LHCN-M2 (cell line): Measurements from ENCODE around the gene CDKL1. TPM values are rescaled to one million over a fixed set of nuclear protein-coding genes. Genes with fewer than 3 reads are reported as not detected.
"Not testable (repeated sequence)": the region's sequence is repeated elsewhere in the genome, so short reads cannot be mapped to it uniquely, and the experiment has no call there.

ENCODE experiments used
- DNase-seq: peaks from one replicate; pipeline ENCODE4 v3.0.0-alpha.2; 2012; ENCODE audit warnings: low read depth
- total RNA-seq: library from RNA; depleted of rRNA; stranded (reverse); fragments of >200 nt; gene quantifications from 2 replicates; pipeline ENCODE4 v1.2.3, GENCODE V29; 2014

The CDKL1 gene
- total RNA-seq, 1 experiment from 2014 or later, result 3.0 TPM

GRCh38 chr14:50388256-50388931 lies 8.3 kb downstream of the CDKL1 start:
- no peak for DNase-seq

- no peak for DNase-seq
Measured at GRCh38 chr14:50387548-50387947, 9.1 kb downstream of the CDKL1 start.

- DNase-seq, result no peak
Measured at GRCh38 chr14:50383618-50384225, 13.0 kb downstream of the CDKL1 start.

GRCh38 chr14:50381823-50382287 lies 14.8 kb downstream of the CDKL1 start:
- DNase-seq, result no peak

- no peak for DNase-seq
Measured at GRCh38 chr14:50381008-50381407, 15.7 kb downstream of the CDKL1 start.

GRCh38 chr14:50380455-50380854 lies 16.2 kb downstream of the CDKL1 start:
- DNase-seq, result no peak

- no peak for DNase-seq
Measured at GRCh38 chr14:50379563-50379962, 17.1 kb downstream of the CDKL1 start.

- no peak for DNase-seq
Measured at GRCh38 chr14:50377550-50378085, 19.1 kb downstream of the CDKL1 start.

- no peak for DNase-seq
Measured at GRCh38 chr14:50375760-50376159, 20.9 kb downstream of the CDKL1 start.

GRCh38 chr14:50373959-50374358 lies 22.7 kb downstream of the CDKL1 start:
- no peak for DNase-seq

GRCh38 chr14:50371546-50371945 lies 25.1 kb downstream of the CDKL1 start:
- no peak for DNase-seq

GRCh38 chr14:50366589-50366988 lies 30.1 kb downstream of the CDKL1 start:
- no peak for DNase-seq

GRCh38 chr14:50366115-50366514 lies 30.6 kb downstream of the CDKL1 start:
- DNase-seq, result peak; percentile 48

- not testable (repeated sequence) for DNase-seq
Measured at GRCh38 chr14:50365572-50365971, 31.1 kb downstream of the CDKL1 start.

GRCh38 chr14:50364792-50365191 lies 31.9 kb downstream of the CDKL1 start:
- no peak for DNase-seq

GRCh38 chr14:50363714-50364111 lies 33.0 kb downstream of the CDKL1 start:
- peak; percentile 48 for DNase-seq

GRCh38 chr14:50362764-50363713 lies 33.6 kb downstream of the CDKL1 start:
- no peak for DNase-seq

GRCh38 chr14:50361473-50362403 lies 34.9 kb downstream of the CDKL1 start:
- DNase-seq, result not testable (repeated sequence)

- DNase-seq, result no peak
Measured at GRCh38 chr14:50360851-50361250, 35.8 kb downstream of the CDKL1 start.

- no peak for DNase-seq
Measured at GRCh38 chr14:50360093-50360492, 36.6 kb downstream of the CDKL1 start.

GRCh38 chr14:50359631-50360030 lies 37.0 kb downstream of the CDKL1 start:
- DNase-seq, result no peak
